HL-60 (cell line): ENCODE data around the gene CTBS.
"Not testable (repeated sequence)": the region's sequence is repeated elsewhere in the genome, so short reads cannot be mapped to it uniquely, and the experiment has no call there.

Experiments
- DNase-seq, 2 experiments: peaks; one replicate each; pipeline ENCODE4 v3.0.0-alpha.2; 2010 to 2020; ENCODE audit warnings: low read depth in 1 of 2, low spot score in 1 of 2
- H3K27ac ChIP-seq: fragments of 250-450 bp; sonication (Bioruptor Pico); replicated peaks from 2 replicates; pipeline ENCODE4 v1.5.1; 2020; ENCODE audit warnings: mild to moderate bottlenecking, moderate library complexity
- H3K27me3 ChIP-seq: fragments of 250-450 bp; sonication (Bioruptor Pico); 2 replicates; pipeline ENCODE4 v1.5.1; 2021; ENCODE audit warnings: mild to moderate bottlenecking, moderate library complexity; ENCODE audit not compliant: insufficient read depth, poor library complexity, severe bottlenecking
- H3K4me3 ChIP-seq: replicated peaks from 2 replicates; pipeline ENCODE4 v1.5.1; 2011; ENCODE audit warnings: mild to moderate bottlenecking, control low read depth, low read length; ENCODE audit not compliant: insufficient read depth
- GABPA ChIP-seq: IDR thresholded peaks from 2 replicates; pipeline ENCODE4 v1.6.1; 2012; ENCODE audit warnings: low read depth
- POLR2AphosphoS5 ChIP-seq: IDR thresholded peaks from 2 replicates; pipeline ENCODE4 v1.6.1; 2012; ENCODE audit warnings: low read depth
- SPI1 ChIP-seq: IDR thresholded peaks from 2 replicates; pipeline ENCODE4 v1.6.1; 2012; ENCODE audit warnings: low read depth, mild to moderate bottlenecking, borderline replicate concordance
- TF ChIP-seq, protein P1 (sequence below): IDR thresholded peaks from one replicate; pipeline ENCODE4 v1.5.1; 2011; ENCODE audit warnings: low read length, control low read depth, inconsistent platforms; ENCODE audit not compliant: insufficient read depth
- TF ChIP-seq, protein P2 (sequence below): IDR thresholded peaks from 2 replicates; pipeline ENCODE4 v1.6.1; 2012; ENCODE audit warnings: low read depth; ENCODE audit not compliant: insufficient replicate concordance

The CTBS gene

DNA sequence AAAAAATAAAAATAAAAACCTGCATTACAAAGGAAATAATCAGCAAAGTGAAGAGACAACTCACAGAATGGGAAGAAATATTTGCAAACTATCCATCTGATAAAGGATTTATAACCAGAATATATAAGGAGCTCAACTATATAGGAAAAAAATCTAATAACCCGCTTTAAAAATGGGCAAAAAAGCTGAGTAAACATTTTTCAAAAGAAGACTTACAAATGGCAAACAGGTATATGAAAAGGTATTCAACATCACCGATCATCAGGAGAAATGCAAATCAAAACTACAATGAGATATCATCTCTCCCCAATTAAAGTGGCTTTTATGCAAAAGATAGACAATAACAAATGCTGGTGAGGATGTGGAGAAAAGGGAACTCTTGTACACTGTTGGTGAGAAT lies 64.1 kb downstream of the CTBS start:
- H3K27ac ChIP-seq: no peak overlapping the region
- no peak overlapping the region for H3K4me3 ChIP-seq
- H3K27me3 ChIP-seq: no peaks in the 10 kb centered on the region
- TF ChIP-seq SPI1 (no peak), GABPA (no peak), POLR2AphosphoS5 (no peak)
- TF ChIP-seq, protein P1, sequence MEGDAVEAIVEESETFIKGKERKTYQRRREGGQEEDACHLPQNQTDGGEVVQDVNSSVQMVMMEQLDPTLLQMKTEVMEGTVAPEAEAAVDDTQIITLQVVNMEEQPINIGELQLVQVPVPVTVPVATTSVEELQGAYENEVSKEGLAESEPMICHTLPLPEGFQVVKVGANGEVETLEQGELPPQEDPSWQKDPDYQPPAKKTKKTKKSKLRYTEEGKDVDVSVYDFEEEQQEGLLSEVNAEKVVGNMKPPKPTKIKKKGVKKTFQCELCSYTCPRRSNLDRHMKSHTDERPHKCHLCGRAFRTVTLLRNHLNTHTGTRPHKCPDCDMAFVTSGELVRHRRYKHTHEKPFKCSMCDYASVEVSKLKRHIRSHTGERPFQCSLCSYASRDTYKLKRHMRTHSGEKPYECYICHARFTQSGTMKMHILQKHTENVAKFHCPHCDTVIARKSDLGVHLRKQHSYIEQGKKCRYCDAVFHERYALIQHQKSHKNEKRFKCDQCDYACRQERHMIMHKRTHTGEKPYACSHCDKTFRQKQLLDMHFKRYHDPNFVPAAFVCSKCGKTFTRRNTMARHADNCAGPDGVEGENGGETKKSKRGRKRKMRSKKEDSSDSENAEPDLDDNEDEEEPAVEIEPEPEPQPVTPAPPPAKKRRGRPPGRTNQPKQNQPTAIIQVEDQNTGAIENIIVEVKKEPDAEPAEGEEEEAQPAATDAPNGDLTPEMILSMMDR: no peak
- TF ChIP-seq, protein P2, sequence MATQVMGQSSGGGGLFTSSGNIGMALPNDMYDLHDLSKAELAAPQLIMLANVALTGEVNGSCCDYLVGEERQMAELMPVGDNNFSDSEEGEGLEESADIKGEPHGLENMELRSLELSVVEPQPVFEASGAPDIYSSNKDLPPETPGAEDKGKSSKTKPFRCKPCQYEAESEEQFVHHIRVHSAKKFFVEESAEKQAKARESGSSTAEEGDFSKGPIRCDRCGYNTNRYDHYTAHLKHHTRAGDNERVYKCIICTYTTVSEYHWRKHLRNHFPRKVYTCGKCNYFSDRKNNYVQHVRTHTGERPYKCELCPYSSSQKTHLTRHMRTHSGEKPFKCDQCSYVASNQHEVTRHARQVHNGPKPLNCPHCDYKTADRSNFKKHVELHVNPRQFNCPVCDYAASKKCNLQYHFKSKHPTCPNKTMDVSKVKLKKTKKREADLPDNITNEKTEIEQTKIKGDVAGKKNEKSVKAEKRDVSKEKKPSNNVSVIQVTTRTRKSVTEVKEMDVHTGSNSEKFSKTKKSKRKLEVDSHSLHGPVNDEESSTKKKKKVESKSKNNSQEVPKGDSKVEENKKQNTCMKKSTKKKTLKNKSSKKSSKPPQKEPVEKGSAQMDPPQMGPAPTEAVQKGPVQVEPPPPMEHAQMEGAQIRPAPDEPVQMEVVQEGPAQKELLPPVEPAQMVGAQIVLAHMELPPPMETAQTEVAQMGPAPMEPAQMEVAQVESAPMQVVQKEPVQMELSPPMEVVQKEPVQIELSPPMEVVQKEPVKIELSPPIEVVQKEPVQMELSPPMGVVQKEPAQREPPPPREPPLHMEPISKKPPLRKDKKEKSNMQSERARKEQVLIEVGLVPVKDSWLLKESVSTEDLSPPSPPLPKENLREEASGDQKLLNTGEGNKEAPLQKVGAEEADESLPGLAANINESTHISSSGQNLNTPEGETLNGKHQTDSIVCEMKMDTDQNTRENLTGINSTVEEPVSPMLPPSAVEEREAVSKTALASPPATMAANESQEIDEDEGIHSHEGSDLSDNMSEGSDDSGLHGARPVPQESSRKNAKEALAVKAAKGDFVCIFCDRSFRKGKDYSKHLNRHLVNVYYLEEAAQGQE: no peak
- DNase-seq: no peak

DNA sequence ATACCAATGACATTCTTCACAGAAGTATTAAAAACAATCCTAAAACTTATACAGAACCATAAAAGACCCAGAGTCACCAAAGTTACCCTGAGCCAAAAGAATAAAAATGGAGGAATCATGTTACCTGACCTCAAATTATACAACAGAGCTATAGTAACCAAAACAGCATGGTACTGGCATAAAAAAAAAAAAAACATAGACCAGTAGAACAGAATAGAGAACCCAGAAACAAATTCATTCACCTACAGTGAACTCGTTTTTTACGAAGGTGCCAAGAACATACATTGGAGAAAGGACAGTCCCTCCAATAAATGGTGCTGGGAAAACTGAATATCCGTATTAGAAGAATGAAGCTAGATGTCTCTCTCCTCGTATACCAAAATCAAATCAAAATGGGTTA lies 65.2 kb downstream of the CTBS start:
- no peak overlapping the region for H3K27ac ChIP-seq
- no peaks in the 10 kb centered on the region for H3K27me3 ChIP-seq
- DNase-seq: no peak
- TF ChIP-seq SPI1 (no peak), GABPA (no peak), POLR2AphosphoS5 (no peak)
- TF ChIP-seq, protein P2: no peak
- TF ChIP-seq, protein P1: no peak
- H3K4me3 ChIP-seq: no peak overlapping the region

DNA sequence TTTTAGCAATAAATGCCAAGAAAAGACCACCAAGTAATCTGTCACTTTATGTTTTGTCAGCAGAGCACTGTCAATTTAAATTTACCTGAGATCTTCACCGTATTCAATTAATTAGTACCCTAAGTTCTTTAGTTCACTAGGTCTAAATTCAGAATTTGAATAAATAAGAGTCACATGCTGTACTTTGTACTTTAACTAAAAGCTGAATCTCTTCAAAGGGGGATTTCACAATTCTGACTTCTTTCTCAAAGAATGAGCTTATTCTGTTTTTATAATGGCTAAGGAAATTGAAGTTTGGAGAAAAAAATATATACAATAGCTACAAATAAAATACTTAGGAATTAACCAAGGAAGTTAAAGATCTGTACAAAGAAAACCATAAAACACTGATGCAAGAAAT lies 65.7 kb downstream of the CTBS start:
- no peak for TF ChIP-seq GABPA
- TF ChIP-seq, protein P2: no peak
- TF ChIP-seq, protein P1: no peak
- no peak for TF ChIP-seq SPI1
- no peak for TF ChIP-seq POLR2AphosphoS5
- no peaks in the 10 kb centered on the region for H3K27me3 ChIP-seq
- H3K4me3 ChIP-seq: no peak overlapping the region
- no peak for DNase-seq
- no peak overlapping the region for H3K27ac ChIP-seq

DNA sequence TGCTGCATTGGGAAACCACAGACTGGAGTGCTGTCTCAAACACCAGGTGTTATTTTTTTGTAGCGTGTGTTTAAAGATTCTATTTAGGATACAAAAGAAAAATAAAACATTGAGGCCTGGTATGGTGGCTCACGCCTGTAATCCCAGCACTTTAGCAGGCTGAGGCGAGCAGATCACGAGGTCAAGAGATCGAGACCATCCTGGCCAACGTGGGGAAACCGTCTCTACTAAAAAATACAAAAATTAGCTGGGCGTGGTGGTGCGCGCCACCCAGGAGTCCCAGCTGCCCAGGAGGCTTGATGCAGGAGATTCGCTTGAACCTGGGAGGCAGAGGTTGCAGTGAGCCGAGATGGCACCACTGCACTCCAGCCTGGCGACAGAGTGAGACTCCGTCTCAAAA lies 66.4 kb downstream of the CTBS start:
- H3K27me3 ChIP-seq, DNase-seq, H3K27ac ChIP-seq, H3K4me3 ChIP-seq: not testable (repeated sequence)
